ENCODE measurements around the gene COQ6.
"Not testable (repeated sequence)": the region's sequence is repeated elsewhere in the genome, so short reads cannot be mapped to it uniquely, and the experiment has no call there.

Gene COQ6

DNA sequence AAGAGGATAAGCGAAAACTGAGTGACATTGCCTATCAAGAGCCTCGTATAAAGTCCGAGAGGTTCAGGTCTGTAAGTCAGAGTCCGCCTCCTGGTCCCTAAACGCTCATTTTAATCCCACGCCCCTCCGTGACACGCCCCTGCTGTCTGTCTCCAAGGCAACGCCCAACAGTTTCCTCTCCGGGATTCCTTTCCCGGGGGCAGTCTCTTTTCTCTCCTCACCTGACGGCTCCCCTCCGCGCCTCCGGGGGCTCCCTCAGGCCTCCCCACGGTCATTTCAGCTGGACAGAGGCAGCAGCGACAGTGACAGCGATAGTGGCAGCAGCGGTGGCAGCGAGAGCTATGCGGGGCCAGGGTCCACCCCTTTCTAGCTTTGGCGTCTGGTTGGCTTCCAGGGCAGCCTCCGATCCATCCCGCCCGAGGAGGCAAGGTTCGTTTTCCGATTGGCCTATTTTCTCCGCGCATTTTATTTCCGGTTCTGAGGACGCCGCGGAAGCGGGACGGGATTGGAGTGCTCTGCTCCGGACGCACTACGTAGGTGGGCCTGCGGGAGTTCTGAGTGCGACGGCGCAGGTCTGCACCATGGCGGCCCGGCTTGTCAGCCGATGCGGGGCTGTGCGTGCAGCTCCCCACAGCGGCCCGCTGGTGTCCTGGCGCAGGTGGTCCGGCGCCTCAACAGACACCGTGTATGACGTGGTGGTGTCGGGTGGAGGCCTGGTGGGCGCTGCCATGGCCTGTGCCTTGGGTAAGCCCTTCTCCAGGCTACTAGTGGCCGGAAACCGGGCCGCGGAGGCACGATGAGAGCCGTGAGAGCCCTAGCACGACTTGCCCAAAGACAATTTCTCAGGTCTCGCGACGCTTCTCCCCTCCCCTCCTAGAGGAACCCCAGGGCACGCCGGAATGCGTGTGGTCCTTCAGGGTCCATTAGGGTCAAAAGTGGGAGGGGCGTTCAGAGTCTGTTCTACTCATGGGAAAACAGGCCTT lies at the start of gene COQ6, which contains the start of gene FAM161B:
COQ6 (plus strand) TSS at position 551 of the 983 bp plus-strand sequence; CDS start at position 582, 31 bp downstream.
FAM161B (minus strand) TSS at position 343 of the 983 bp plus-strand sequence; CDS start at position 275, 68 bp downstream.
- peak; percentile 99 for DNase-seq

DNA sequence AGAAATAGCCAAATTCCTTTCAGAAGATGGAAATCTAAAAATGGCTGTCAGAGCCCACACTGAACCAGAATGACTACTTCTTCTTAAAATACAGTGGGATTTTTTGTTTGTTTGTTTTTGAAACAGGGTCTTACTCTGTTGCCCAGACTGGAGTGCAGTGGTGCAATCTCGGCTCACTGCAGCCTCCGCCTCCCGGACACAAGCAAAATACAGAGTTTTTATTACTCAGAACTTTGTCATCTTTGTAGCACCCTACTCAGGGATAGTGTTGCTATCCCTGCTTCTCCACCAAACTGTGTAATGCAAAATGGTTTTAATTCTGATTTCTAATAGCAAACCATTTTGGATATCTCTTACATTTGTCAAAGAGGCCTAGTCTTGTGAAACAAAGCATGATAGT lies 47.1 kb upstream of the COQ6 start:
- DNase-seq, result no peak

DNA sequence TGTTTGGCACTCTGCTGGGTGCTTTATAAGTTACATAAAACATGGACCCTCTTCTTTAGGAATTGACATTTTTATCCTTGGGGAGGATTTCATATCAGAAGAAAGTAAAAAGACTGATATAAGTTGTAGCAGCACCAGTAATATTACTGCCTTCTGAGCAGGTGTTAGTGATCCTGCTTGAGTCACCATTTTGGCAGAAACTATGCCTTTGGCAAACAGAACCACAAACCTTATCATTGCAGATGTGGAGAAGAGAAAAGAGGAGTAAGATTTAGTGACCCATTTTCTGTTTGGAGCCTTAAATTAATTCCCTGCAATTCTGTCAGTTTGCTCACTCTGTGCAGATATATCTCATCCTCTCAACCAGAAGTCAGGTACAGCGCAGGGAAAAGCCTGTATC lies 40.4 kb upstream of the COQ6 start:
- no peak for DNase-seq

GRCh38 chr14:73913256-73913655 lies 36.8 kb upstream of the COQ6 start:
- no peak for DNase-seq

GRCh38 chr14:73916324-73916723 lies 33.8 kb upstream of the COQ6 start:
- DNase-seq, result no peak

DNA sequence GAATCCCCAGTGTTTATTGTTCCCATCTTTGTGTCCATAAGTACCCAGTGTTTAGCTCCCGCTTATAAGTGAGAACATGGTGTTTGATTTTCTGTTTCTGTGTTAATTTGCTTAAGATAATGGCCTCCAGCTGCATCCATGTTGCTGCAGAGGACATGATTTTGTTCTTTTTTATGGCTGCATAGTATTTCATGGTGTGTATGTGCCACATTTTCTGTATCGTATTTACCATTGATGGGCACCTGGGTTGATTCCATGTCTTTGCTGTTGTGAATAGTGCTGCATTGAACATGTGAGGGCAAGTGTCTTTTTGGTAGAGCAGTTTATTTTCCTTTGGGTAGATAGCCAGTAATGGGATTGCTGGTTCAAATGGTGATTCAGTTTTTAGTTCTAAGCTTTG lies 30.6 kb upstream of the COQ6 start:
- DNase-seq, result not testable (repeated sequence)

DNA sequence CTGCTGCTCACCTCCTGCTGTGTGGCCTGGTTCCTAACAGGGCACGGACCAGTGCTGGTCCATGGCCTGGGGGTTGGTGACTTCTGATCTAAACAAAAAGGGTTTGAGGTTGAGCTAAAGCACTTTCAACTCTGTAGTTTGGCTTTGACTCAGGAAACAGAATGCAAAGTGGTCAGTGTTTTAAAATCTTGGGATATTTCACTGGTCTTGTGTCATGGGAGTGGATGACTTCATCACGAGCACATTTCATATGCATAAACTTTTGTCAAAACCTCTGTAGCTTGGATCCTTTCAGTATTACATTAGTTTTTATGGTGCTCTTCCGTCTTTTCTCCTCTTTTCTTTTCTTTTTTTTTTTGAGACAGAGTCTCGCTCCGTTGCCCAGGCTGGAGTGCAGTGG lies 25.8 kb upstream of the COQ6 start:
- DNase-seq, result no peak

DNA sequence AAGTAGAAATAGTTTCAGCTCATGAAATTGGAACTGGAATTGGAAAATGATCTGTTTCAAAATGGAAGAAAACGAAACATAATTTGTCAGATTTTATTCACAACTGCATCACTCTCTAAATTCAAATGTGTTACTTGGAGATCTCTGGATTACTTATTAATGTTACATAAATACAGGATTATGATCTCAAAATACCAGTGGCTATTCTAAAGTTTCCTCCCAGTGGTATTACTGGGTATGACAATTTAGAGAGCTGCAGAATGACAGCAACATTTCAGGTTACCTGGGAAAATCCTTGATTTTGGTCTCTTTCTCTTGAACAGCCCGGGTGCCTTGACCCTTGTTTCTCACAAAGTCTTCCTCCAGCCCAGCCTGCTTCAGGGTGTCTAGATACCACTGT lies 14.4 kb upstream of the COQ6 start:
- DNase-seq, result peak; percentile 13

DNA sequence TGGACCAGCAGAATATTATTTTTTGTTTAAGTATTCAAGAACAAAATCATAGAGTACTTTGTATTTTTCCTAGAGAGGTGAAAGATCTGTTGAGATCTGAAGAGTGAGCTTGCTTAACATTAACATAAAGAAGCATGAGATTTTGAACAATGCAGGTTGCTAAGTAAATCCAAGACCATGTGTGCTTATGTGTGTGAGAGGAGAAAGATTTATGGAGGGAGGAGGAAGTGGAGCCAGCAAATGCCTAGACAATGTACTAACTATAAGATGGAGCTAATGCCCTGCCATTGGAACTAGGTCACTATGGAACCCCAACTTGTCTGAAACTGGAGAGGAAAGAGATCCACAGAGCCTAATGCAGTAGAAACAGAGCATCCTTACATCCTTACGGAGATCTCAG lies 13.6 kb upstream of the COQ6 start:
- DNase-seq, result no peak

- no peak for DNase-seq
Measured at GRCh38 chr14:73937012-73937411, 13.1 kb upstream of the COQ6 start.

GRCh38 chr14:73942180-73942579 lies 7.9 kb upstream of the COQ6 start:
- DNase-seq, result no peak

GRCh38 chr14:73943083-73943482 lies 7.0 kb upstream of the COQ6 start:
- DNase-seq, result no peak

DNA sequence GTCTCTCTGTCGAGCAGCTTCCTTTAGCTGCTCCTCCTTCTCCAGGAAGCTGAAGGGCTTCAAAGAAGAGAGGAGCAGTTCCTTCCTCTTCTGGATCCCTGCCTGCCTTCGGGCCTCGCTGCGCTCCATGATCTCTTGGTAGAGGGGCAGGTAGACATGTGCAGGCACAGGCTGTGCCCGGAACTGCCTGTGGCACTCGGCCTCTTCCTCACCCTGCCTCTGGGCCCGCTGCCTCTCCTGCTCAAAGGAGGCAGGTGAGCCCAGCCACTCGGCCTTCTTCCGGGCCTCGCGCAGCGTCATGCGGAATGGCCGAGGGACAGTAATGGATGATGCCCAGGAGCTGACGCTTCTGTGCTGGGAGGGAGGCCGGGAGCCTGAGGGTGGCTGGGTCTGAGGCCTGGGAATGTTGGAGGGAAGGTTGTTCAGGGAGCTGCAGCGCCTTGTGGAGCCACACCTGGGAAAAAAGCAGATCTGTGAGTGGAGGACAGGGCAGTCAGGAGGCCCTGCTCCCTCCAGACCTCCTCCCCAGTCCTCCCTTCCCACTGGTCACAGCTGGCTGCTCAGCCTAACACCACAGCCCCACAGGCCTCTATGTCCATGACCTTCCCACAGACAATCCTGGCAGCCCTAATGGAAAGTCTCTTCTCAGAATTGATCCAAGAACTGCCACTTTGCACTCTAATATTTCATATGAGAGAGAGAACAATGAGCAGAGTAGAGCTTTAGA lies 5.5 kb upstream of the COQ6 start:
- DNase-seq, result no peak

DNA sequence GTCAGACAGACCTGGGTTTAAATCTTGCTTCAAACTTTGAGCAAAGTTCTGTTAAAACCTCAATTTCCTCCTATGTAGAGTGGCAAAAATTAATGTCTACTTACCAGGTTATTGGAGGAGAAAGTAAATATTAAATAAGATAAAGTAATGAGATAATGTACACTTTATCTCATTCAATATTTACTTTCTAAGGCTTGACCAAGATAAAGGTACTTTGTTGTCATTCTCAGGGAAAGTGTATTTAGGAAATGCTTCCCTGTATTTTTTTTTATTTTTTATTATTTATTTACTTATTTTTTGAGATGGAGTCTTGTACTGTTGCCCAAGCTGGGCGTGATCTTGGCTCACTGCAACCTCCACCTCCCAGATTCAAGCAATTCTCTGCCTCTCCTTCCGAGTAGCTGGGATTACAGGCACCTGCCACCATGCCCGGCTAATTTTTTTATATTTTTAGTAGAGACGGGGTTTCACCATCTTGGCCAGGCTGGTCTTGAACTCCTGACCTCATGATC lies 4.9 kb upstream of the COQ6 start:
- no peak for DNase-seq

- DNase-seq, result no peak
Measured at GRCh38 chr14:73953731-73954130, 3.6 kb downstream of the COQ6 start.

GRCh38 chr14:73955674-73956073 lies 5.6 kb downstream of the COQ6 start:
- no peak for DNase-seq

GRCh38 chr14:73958591-73958990 lies 8.5 kb downstream of the COQ6 start:
- no peak for DNase-seq

DNA sequence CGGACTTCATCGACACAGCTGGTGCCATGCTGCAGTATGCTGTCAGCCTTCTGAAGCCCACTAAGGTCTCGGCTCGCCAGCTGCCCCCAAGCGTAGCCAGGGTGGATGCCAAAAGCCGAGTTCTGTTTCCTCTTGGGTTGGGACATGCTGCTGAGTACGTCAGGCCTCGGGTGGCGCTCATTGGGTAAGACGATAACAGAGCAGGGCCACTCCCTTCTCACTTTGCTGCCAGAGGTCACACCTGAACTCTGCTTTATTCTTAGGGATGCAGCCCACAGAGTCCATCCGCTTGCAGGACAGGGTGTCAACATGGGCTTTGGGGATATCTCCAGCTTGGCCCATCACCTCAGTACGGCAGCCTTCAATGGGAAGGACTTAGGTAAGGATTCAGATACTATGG lies 11.1 kb downstream of the COQ6 start:
- DNase-seq, result no peak

DNA sequence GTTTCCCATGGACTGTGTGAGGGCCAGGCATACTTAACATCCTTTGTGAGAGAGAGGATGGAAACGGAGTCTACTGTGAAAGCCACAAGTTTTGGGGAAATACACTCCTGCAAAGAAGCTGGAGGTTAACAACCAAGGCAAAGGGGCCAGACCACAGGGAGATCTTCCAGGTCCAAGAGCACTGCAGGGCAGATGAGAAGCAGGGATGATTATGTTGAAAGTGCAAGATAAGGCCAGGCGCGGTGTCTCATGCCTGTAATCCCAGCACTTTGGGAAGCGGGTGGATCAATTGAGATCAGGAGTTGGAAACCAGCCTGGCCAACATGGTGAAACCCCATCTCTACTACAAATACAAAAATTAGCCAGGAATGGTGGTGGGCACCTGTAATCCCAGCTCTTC lies 15.1 kb downstream of the COQ6 start:
- DNase-seq, result no peak

DNA sequence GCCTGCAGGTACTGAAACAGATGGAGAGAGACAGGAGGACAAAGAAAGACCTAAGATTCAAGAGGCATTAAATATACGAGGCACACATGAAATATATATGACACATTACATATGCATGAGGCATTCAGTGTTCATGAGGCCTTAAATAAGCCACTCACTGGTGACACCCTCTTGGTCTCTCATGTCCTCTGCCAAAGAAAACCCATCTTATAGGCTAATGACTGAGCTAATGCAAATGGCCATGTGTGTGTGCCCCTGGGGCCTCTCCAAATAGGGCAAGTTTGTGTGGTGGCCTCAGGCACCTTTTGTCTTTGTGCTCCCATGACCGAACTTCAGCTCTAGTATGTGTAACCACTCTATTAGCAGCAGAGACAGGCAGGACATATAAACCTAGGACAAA lies 18.8 kb downstream of the COQ6 start:
- DNase-seq, result no peak

DNA sequence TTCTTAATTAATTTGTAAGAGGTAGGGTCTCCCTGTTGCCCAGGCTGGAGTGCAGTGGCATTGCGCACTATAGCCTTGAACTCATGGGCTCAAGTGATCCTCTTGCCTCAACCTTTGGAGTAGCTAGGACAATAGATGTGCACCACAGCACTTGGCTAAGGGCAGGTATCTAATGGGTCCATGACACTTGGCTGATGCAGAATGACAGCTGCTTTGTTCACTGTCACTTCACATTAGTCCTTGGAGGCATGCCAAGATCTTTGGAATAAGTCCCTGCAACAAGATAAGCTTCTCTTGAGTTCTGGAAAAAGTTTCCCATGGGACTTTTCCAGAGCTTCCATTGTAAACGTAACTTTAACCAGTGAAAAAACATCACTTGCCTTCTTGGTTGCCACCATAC lies 23.4 kb downstream of the COQ6 start:
- no peak for DNase-seq

DNA sequence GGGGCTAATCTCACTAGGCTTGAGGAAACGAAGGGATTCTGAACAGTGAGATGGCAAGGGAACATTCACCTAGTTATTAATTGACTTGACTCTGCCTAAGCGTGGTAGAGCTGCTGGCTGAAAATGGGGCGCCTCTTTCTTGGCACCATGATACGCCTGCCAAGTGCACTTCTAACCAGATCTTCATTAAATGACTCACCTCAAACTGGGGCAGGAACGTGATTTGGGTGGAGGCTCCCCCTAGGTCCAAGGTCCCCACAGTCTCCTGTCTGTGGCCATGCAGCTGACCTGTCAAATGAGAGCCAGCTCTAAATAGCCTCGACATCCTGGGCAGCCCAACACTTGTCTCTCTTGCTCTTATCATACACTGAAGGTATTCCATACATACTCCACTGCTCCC lies 26.0 kb downstream of the COQ6 start:
- DNase-seq, result no peak

DNA sequence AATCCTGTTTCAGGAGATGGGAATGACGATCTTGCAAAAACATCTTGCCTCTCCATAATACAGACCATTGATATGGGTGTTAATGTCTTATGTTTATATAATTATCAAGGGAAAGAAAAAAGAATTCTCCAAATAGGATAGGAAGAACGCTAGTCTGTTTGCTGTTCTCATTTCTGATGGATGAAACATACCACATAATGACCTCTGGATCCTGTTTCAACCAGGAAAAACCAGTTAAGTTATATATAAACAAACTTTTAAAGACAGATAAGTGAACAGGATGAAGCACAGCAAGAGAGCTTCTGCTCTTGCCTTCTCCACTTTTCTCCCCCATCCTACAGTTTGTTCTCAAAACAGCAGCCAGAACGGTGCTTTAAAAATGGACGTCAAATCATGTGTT lies 27.8 kb downstream of the COQ6 start:
- no peak for DNase-seq

DNA sequence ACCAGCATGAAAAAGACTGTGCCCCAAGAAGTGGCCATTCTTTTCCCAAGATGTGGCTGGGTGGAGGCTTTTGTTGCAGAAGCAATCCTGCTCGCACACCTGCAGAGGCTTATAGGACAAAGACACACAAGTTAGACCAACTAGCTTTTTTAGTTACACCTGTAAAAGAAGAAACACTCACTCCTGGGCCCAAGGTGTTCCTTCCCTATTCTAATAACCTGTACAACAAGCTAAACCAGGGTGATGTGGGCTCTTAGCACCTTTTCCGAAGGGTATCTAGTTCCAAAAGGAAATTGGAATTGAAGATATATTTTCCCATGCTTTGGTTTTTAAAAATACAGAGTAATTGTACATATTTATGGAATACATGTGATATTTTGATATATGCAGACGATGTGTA lies 38.0 kb downstream of the COQ6 start:
- no peak for DNase-seq

Measured in NCI-H1694 (cell line).